Mucosa of rectum (tissue), 2 donors: ENCODE data around the gene PPIL3.
"Not testable (repeated sequence)": the region's sequence is repeated elsewhere in the genome, so short reads cannot be mapped to it uniquely, and the experiment has no call there.

Experiments
- H3K27ac ChIP-seq, 2 donors: one replicate each; pipeline ENCODE4 v1.7.0; 2013; ENCODE audit warnings: inconsistent platforms in 2 of 2, low read depth in 2 of 2, low read length in 2 of 2
- H3K27me3 ChIP-seq, 2 donors: one replicate each; pipeline ENCODE4 v1.7.0; 2013; ENCODE audit warnings: low read length in 2 of 2; ENCODE audit not compliant: control insufficient read depth in 2 of 2, insufficient read depth in 2 of 2
- H3K36me3 ChIP-seq, 2 donors: one replicate each; pipeline ENCODE4 v1.7.0; 2013; ENCODE audit warnings: low read length in 2 of 2; ENCODE audit not compliant: control insufficient read depth in 2 of 2, insufficient read depth in 2 of 2
- H3K4me1 ChIP-seq, 2 donors: one replicate each; pipeline ENCODE4 v1.7.0; 2013; ENCODE audit warnings: low read length in 2 of 2, mild to moderate bottlenecking in 1 of 2; ENCODE audit not compliant: control insufficient read depth in 2 of 2, insufficient read depth in 2 of 2
- H3K4me3 ChIP-seq, 2 donors: one replicate each; pipeline ENCODE4 v1.7.0; 2013; ENCODE audit warnings: low read length in 2 of 2
- H3K9ac ChIP-seq, 2 donors: one replicate each; pipeline ENCODE4 v1.7.0; 2013; ENCODE audit warnings: low read length in 2 of 2, low read depth in 1 of 2, mild to moderate bottlenecking in 1 of 2
- H3K9me3 ChIP-seq, 2 donors: one replicate each; pipeline ENCODE4 v1.7.0; 2013; ENCODE audit warnings: low read length in 2 of 2; ENCODE audit not compliant: control insufficient read depth in 2 of 2
- donor health status: healthy.
- donor health status: Normal muscosa, but diverticular disease.

PPIL3 gene

DNA sequence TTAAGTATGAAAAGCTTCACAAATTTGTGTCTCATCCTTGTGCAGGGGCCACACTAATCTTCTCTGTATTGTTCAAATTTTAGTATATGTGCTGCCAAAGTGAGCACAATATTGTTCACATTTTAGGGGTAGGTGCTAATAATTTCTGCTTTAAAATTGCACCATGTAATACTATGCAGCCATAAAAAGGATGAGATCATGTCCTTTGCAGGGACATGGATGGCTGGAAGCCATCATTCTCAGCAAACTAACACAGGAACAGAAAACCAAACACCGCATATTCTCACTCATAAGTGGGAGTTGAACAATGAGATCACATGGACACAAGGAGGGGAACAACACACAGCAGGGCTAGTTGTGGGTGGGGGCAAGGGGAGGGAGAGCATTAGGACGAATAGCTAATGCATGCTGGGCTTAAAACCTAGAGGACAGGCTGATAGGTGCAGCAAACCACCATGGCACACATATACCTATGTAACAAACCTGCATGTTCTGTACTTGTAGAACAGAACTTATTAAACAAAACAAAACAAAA, 7.1 kb downstream of the PPIL3 start:
- H3K9ac ChIP-seq, H3K4me3 ChIP-seq, H3K27ac ChIP-seq, H3K4me1 ChIP-seq, H3K9me3 ChIP-seq, H3K27me3 ChIP-seq: not testable (repeated sequence)
- H3K36me3 ChIP-seq: peaks cover 32 to 52% of the 10 kb centered on the region in 2 donors

DNA sequence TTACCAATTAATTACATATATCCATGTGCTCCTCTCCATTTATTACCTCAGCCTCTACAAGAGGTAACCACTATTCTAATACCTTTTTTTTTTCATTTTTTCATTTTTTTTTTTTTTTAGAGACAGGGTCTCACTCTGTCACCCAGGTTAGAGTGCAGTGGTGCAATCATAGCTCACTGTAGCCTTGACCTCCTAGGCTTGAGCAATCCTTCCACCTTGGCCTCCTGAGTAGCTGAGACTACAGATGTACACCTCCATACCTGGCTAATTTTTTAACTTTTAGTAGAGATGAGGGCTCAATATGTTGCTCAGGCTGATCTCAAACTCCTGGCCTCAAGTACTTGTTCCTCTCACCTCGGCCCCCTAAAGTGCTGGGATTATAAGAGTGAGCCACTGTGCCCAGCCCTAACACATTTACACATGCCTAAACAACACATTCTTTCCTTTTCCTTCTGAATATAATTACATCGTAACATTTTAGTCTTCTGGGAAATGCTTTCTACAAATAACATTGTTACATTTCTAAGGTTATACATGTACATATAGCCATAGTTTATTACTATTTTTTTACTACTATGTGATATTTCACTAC, 10.5 kb downstream of the PPIL3 start:
- Histone ChIP-seq H3K9ac (no peak overlapping the region), H3K27ac (no peak overlapping the region), H3K4me3 (no peak overlapping the region), H3K4me1 (no peaks in the 10 kb centered on the region), H3K36me3 (peaks cover 31 to 70% of the 10 kb centered on the region in 2 donors), H3K9me3 (no peaks in the 10 kb centered on the region), H3K27me3 (no peaks in the 10 kb centered on the region)

DNA sequence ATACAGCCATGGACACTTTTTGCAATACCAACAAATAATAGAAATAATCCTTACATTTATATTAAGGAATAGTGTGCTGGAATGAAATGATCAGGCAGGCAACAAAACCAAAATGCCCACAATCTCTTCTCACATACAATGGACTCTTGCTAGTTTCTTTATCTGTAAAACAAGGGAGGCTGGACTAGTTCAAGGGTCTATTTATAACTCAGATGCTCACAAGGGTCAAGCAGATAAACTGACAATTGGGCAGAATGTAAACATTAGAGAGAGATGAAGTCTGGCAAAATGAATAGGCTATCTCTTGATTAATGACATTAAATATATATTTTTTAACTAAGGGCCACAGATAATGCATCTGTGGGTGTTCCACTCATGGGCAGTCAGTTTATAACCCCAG, 11.4 kb downstream of the PPIL3 start:
- H3K27ac ChIP-seq: no peak overlapping the region
- H3K4me3 ChIP-seq: no peak overlapping the region
- no peaks in the 10 kb centered on the region for H3K27me3 ChIP-seq

DNA sequence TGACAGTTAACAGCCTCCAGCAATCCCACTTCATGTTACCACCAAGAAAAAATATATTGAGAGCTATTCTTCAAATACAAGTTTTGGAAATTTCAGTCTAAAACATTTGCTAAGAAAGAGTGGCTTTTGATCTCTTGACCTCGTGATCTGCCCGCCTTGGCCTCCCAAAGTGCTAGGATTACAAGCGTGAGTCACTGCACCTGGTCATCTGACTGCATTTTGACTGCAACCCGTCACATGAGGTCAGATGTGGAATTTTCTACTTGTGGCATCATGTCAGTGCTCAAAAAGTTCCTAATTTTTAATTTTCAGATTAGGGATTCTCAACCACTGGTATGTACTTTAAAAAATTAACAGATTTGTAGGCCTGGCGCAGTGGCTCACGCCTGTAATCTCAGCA, 15.3 kb downstream of the PPIL3 start:
- no peak overlapping the region for H3K9ac ChIP-seq
- H3K4me1 ChIP-seq: no peaks in the 10 kb centered on the region
- peaks cover 16 to 49% of the 10 kb centered on the region in 2 donors for H3K36me3 ChIP-seq
- H3K9me3 ChIP-seq: no peaks in the 10 kb centered on the region
- no peak overlapping the region for H3K27ac ChIP-seq
- H3K4me3 ChIP-seq: no peak overlapping the region
- H3K27me3 ChIP-seq: no peaks in the 10 kb centered on the region

More for the DNA sequence above, 11.4 kb downstream of the PPIL3 start:
- Histone ChIP-seq H3K9ac (no peak overlapping the region), H3K36me3 (peaks cover 33 to 72% of the 10 kb centered on the region in 2 donors), H3K4me1 (no peaks in the 10 kb centered on the region), H3K9me3 (no peaks in the 10 kb centered on the region)

DNA sequence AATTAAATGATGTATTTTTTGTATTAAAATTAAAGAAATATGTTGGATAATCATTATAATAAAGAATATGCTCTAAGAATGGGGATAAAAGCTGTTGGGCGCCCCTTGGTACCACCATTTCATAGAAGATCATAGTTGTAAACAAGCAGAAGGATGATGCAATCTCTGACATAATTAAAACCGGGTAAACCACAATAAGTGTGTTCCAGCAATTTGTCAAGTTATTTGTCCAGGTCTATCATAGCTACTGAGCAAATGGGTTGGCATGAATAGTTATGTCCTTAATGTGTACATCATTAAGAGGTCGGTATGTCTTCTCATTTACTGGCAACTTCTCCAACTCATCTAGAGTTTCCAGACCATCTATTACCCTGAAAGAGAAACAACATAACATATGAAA, 17.7 kb downstream of the PPIL3 start:
- Histone ChIP-seq H3K27ac (no peak overlapping the region), H3K36me3 (peaks cover 10 to 33% of the 10 kb centered on the region in 2 donors), H3K9me3 (no peaks in the 10 kb centered on the region), H3K4me3 (no peak overlapping the region), H3K27me3 (no peaks in the 10 kb centered on the region), H3K9ac (no peak overlapping the region), H3K4me1 (peaks cover 4 to 5% of the 10 kb centered on the region in 2 donors)

DNA sequence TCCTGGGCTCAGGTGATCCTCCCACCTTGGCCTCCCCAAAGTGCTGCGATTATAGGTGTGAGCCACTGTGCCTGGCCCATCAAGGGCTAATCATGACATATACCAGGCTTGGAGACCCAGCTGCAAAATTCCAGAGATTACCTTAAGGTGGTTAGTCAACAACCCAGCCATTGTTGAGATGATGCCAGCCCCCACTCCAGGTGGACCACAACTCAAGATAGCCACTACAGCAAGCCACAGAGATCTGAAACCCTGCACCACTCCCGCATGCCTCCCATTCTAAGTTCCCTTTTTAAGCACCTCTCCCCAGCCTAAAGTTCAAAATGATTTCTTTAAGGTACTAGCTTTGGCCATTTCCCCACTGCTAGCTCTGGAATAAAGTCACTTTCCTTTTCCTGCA, 19.9 kb downstream of the PPIL3 start:
- H3K4me1 ChIP-seq: peaks cover 5 to 10% of the 10 kb centered on the region in 2 donors
- no peak overlapping the region for H3K4me3 ChIP-seq
- no peaks in the 10 kb centered on the region for H3K27me3 ChIP-seq
- no peak overlapping the region for H3K27ac ChIP-seq
- H3K9me3 ChIP-seq: no peaks in the 10 kb centered on the region
- H3K36me3 ChIP-seq: peaks cover 5 to 18% of the 10 kb centered on the region in 2 donors
- H3K9ac ChIP-seq: no peak overlapping the region

DNA sequence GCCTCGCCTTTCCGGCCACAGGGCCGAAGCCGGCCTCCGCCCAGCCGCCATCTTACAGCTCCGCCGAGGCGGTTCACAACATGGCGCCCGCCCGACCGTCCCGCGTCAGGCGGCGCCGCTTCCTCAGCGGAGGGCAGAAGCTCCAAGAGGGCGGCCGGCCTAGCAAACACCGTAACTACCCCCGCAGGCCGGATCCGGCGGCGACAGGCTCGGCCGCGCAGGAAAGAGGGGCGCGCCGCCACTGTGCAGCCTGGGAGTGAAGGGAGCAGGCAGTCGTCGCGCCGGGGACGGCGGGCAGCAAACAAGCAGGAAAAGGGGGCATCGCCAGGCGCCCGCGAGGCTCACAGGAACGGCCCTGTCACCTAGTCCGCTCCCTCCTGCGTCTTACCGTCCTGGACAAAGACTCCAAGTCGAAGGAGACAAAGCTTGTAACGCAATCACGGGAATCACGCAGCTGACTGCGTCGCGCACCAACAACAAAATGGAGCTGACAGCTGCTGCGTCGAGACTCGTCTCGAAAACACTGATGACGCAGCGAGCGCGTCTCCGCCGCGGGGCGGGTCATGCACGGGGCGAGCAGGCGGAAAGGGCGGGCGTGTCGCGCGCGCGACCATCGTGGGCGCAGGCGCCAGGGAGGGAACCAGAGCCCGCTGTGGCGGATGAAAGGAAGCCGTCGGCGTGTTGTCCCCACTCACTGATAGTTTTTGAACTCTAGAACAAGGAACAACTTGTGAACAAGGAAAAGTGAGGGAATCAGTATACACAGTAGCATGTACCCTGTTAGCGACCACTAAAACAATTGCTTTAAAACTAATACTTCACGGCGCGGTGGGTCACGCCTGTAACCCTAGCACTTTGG, 24.5 kb downstream of the PPIL3 start, which contains the start of gene CLK1:
CLK1 (minus strand) TSS at position 483 of the 859 bp plus-strand sequence. CDS start 2,796 bp downstream, outside the sequence.
- H3K9ac ChIP-seq: peak within 1 kb of the TSS; percentile 100
- peaks cover 12 to 13% of the 10 kb centered on the region in 2 donors for H3K36me3 ChIP-seq
- H3K27me3 ChIP-seq: no peaks in the 10 kb centered on the region
- peaks cover 25 to 26% of the 10 kb centered on the region in 2 donors for H3K4me1 ChIP-seq
- peak within 1 kb of the TSS; percentile 84 to 100 for H3K4me3 ChIP-seq
- H3K9me3 ChIP-seq: no peaks in the 10 kb centered on the region
- H3K27ac ChIP-seq: peak within 1 kb of the TSS; percentile 100

DNA sequence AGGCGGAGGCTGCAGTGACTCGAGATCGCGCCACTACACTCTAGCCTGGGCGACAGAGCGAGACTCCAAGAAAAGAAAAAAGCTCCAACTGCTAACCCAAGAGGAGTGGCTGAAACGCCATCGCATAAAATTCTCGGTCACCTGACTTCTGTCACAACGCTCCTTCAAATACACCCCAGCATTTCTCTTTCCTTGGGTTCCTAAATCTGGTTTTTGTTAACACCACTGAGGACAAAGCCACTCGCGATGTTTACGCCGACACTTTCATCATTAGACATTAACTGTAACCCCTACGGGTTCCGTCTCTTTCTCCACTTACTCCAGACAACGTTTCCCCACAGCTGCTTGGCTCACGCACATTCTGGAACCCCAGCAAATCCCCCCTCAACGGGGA, 25.1 kb downstream of the PPIL3 start:
- no peaks in the 10 kb centered on the region for H3K9me3 ChIP-seq

DNA sequence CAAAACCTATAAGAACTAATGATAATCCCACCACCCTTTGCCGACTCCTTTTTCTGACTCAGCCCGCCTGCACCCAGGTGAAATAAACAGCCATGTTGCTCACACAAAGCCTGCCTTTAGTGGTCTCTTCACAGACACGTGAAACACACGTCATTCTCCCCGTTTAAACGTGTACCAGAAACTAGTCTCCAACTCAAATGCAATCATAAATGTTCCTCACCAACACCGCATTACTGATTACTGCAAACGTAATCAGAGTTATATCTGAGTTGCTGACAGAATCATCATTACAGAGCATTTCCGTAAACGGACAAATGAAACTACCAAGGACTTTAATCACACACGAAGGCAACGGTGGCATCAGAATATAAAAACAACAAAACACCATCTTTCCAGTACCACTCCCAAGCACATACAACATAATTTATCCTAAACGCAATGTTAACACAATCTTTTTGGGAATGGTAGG, 26.3 kb downstream of the PPIL3 start:
- peaks cover 30 to 31% of the 10 kb centered on the region in 2 donors for H3K36me3 ChIP-seq
- H3K9me3 ChIP-seq: no peaks in the 10 kb centered on the region
- peak overlapping the region; percentile 100 for H3K27ac ChIP-seq
- peak overlapping the region; percentile 100 for H3K9ac ChIP-seq
- H3K27me3 ChIP-seq: no peaks in the 10 kb centered on the region
- peak overlapping the region; percentile 84 to 100 for H3K4me3 ChIP-seq
- peaks cover 29% of the 10 kb centered on the region in 2 donors for H3K4me1 ChIP-seq

More for the DNA sequence above, 25.1 kb downstream of the PPIL3 start:
- Histone ChIP-seq H3K9ac (peak overlapping the region; percentile 100), H3K4me1 (peaks cover 28 to 29% of the 10 kb centered on the region in 2 donors), H3K27ac (peak overlapping the region; percentile 100), H3K27me3 (no peaks in the 10 kb centered on the region), H3K36me3 (peaks cover 18 to 19% of the 10 kb centered on the region in 2 donors), H3K4me3 (peak overlapping the region; percentile 84 to 100)
